Omental fat pad (tissue), 4 donors: Measurements from ENCODE around the gene SUV39H2. TPM values are rescaled to one million over a fixed set of nuclear protein-coding genes. Genes with fewer than 3 reads are reported as not detected.
"Not testable (repeated sequence)": the region's sequence is repeated elsewhere in the genome, so short reads cannot be mapped to it uniquely, and the experiment has no call there.

ENCODE experiments used
- ATAC-seq: fragments of 150-250 bp; one replicate; pipeline ENCODE4 v1.9.1; 2016; ENCODE audit warnings: mild to moderate bottlenecking, moderate library complexity; ENCODE audit not compliant: low FRiP score
- DNase-seq: peaks from one replicate; pipeline ENCODE4 v3.0.0-alpha.2; 2019; ENCODE audit warnings: low spot score
- total RNA-seq, 4 donors: library from RNA; depleted of rRNA; stranded (reverse); fragments of >200 nt; gene quantifications; one replicate each; pipeline ENCODE4 v1.1.0, GENCODE V29; 2016
- TF ChIP-seq, protein P1 (sequence below), 3 donors: fragments of 450-650 bp; IDR thresholded peaks; one replicate each; pipeline ENCODE4 v1.5.1; 2016 to 2017; ENCODE audit warnings: antibody characterized with exemption in 3 of 3, mild to moderate bottlenecking in 3 of 3, moderate library complexity in 2 of 3

Gene SUV39H2
- total RNA-seq, 4 donors from 2014 or later, result 4.4 to 7.9 (median 5.2) TPM

DNA sequence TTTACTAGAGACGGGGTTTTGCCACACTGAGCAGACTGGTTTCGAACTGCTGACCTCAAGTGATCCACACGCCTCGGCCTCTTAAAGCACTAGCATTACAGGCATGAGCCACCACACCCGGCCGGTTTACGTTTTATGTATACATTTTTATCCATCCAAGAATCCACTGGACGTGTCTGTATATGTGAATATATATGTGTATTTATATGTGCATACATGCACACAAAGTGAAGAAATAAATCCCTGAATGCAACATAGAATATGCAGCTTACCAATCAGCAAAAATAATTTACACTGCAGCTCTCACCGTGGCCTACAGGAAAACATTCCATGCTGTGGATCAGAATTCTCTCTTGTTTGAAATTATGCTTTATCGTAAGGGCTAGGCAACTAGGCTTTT lies 51.9 kb downstream of the SUV39H2 start:
- ATAC-seq, result no peak
- no peak for DNase-seq

DNA sequence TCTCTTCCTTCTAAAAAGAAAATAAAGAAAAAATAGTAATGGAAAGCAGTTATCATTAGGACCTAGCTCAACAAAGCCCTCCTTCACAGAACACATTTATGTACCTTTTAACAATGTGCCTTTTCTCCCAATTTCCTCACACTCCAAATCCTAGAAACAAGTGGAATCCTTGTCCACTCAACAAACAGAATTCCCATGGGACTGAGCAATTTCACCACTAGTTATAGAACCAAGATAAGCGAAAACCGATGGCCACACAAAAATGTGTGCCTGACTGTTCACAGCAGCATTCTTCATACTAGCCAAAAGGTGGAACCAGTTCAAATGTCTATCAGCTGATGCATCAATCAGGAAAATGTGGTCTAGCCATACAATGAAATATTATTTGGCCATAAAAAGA lies 57.9 kb downstream of the SUV39H2 start:
- TF ChIP-seq, protein P1, sequence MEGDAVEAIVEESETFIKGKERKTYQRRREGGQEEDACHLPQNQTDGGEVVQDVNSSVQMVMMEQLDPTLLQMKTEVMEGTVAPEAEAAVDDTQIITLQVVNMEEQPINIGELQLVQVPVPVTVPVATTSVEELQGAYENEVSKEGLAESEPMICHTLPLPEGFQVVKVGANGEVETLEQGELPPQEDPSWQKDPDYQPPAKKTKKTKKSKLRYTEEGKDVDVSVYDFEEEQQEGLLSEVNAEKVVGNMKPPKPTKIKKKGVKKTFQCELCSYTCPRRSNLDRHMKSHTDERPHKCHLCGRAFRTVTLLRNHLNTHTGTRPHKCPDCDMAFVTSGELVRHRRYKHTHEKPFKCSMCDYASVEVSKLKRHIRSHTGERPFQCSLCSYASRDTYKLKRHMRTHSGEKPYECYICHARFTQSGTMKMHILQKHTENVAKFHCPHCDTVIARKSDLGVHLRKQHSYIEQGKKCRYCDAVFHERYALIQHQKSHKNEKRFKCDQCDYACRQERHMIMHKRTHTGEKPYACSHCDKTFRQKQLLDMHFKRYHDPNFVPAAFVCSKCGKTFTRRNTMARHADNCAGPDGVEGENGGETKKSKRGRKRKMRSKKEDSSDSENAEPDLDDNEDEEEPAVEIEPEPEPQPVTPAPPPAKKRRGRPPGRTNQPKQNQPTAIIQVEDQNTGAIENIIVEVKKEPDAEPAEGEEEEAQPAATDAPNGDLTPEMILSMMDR (IDR thresholded peaks at IDR 0.05), result no peak
- ATAC-seq (no peak), DNase-seq (no peak)

More for the DNA sequence above, 51.9 kb downstream of the SUV39H2 start:
- TF ChIP-seq, protein P1 (IDR thresholded peaks at IDR 0.05), result no peak

DNA sequence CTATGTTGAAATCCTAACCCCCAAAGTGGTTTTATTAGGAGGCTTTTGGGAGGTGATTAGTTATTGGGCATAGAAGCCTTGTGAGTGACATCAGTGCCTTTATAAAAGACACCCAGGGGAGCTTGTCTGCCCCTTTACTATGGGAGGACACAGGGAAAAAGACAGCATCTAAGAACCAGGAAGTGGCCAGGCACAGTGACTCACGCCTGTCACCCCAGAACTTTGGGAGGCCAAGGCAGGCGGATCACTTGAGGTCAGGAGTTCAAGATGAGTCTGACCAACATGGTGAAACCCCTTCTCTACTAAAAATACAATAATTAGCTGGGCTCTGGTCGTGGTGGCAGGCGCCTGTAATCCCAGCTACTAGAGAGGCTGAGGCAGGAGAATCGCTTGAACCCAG lies 60.3 kb downstream of the SUV39H2 start:
- ATAC-seq, result not testable (repeated sequence)

DNA sequence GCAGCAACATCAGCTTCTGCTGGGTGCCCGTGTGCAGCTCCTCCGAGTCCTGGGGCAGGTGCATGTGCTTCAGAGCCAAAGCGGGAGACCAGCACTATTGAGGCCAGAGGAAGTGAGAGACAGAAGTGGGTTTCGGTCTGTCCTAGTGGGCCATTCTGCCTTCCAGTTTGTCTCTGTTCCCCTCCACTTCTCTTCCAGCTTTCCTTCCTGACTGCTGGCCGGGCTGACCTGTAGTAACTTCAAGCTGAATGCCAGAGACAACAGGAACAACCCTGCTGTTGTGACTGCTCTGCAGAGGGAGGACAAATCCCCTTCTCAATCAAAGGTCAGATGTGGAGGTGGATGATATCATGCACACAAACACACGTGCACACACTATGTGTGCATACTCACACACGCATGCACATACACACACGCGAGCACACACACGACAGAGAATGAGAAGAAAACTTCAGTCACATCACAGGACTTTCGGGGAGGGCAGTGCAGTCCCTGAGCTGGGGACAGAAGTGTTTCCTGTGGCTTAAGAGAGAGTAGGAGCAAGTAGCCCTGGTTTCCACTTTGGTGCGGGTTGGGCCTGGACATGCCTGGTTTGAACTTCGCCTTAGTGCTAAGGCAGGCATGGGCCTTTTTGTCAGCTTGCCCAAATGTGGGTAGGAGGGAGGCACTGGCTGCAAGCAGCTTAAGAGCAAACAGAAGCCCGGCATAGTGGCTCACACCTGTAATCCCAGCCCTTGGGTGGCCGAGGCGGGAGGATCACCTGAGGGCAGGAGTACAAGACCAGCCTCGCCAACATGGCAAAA lies 63.7 kb downstream of the SUV39H2 start:
- not testable (repeated sequence) for DNase-seq, ATAC-seq

More for the DNA sequence above, 60.3 kb downstream of the SUV39H2 start:
- not testable (repeated sequence) for DNase-seq

DNA sequence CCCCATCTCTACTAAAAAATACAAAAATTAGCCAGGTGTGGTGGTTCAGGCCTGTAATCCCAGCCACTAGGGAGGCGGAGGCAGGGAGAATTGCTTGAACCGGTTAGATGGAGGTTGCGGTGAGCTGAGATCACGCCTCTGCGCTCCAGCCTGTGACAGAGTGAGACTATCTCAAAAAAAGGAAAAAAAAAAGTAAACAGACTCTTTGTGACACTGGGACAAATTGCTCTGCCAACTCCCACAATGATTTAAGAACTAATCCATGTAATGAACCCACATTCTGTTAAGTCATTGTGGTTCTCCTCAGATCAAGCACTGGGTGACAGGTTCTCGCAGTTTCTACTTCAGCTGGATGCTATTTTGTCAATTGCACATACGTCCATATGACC lies 64.3 kb downstream of the SUV39H2 start:
- not testable (repeated sequence) for DNase-seq, ATAC-seq

DNA sequence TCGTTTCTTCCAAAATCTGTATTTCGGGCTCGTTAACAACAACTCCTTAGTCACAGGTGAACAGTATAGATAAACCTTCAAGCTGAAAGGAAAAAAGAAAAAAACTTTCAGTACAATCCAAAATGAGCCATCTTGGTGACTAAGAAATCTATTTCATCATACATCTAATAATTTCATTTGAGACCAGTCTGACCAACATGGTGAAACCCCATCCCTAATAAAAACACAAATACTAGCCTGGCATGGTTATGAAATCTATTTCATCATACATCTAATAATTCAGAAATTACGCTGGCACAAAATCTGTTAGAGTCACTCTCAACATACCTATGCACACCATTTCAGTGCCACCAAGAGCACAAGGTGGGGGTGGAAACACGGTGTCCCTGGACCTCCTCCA lies 66.4 kb downstream of the SUV39H2 start:
- ATAC-seq (no peak), DNase-seq (no peak)
- TF ChIP-seq, protein P1 (IDR thresholded peaks at IDR 0.05), result no peak

DNA sequence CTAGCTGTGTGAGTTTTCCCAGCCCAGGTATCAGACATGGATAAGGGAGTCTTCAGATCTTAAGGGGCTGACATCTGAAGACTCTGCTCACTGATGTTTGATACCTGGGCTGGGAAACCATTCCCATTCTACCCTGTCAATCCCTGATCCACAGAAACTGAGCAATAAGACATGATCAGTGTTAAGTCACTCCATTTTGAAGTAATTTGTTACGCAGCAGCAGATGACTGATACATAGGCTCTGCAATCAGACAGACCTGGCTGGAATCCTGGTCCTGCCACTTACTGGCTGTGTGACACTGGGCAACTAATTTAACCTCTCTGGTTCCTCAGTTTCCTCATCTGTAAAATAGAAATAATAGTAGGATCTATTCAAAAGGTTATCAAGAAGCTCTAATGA lies 68.6 kb downstream of the SUV39H2 start:
- DNase-seq (no peak), ATAC-seq (no peak)
- TF ChIP-seq, protein P1 (IDR thresholded peaks at IDR 0.05), result no peak

DNA sequence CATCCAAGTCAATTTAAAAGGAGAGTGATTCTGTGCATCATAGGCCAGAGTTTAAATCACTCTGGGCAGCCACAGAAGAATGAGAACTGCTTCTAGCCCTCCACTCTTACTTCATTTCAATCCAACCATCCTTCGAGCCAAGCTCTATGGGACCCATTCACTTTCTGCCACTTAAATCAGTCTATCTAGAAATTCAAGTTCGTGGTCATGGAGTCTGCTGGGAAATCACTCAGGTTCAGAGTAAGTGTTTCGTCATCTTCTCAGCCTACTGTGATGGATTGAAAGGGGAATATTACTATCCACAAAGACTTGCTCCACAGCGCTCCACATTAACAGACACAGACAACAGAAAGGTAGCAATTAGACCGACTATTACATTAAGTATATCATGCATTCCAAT lies 70.6 kb downstream of the SUV39H2 start:
- no peak for ATAC-seq
- DNase-seq, result no peak
- TF ChIP-seq, protein P1 (IDR thresholded peaks at IDR 0.05), result no peak
